Endometrial microvascular endothelial cells (primary cell): ENCODE results near the gene CEP131. TPM values are rescaled to one million over a fixed set of nuclear protein-coding genes. Genes with fewer than 3 reads are reported as not detected.

Experiments used
- in situ Hi-C: cut with HindIII; loops from 2 replicates; pipeline ENCODE4 v1.10.0; 2017; ENCODE audit warnings: low sequenced_read_pairs, low pct_unique_long_range_greater_than_20kb; ENCODE audit errors: inconsistent ontology term
- total RNA-seq: library from RNA; depleted of rRNA; stranded (reverse); fragments of >200 nt; gene quantifications from one replicate; pipeline ENCODE4 v1.2.3, GENCODE V29; 2015; ENCODE audit errors: inconsistent ontology term

Gene CEP131
- total RNA-seq, result 25.4 TPM

- in situ Hi-C loops, result no loop called here
These were observed at the start of gene CEP131 for GRCh38 chr17:81222906-81223761. TSS of gene CEP131 (minus strand) at chr17:81222965. CDS start at chr17:81220056, 2,909 bp downstream.

GRCh38 chr17:81271226-81271625 is 48.5 kb upstream of the CEP131 start:
- in situ Hi-C loops, result no loop called here

- in situ Hi-C loops, result no loop called here
These were observed 47.5 kb upstream of the CEP131 start for GRCh38 chr17:81270279-81270678.

GRCh38 chr17:81267390-81268067 is 44.8 kb upstream of the CEP131 start:
- in situ Hi-C loops, result no loop called here

GRCh38 chr17:81265576-81265975 is 42.8 kb upstream of the CEP131 start:
- in situ Hi-C loops, result no loop called here

GRCh38 chr17:81264640-81265039 is 41.9 kb upstream of the CEP131 start:
- in situ Hi-C loops, result no loop called here

- in situ Hi-C loops, result no loop called here
These were observed 40.8 kb upstream of the CEP131 start for GRCh38 chr17:81263371-81264181.

GRCh38 chr17:81261582-81262336 is 39.0 kb upstream of the CEP131 start:
- in situ Hi-C loops, result no loop called here

GRCh38 chr17:81261096-81261495 is 38.3 kb upstream of the CEP131 start:
- in situ Hi-C loops, result no loop called here

GRCh38 chr17:81260641-81261040 is 37.9 kb upstream of the CEP131 start:
- in situ Hi-C loops, result no loop called here

- in situ Hi-C loops, result no loop called here
These were observed 37.4 kb upstream of the CEP131 start for GRCh38 chr17:81260171-81260570.

- in situ Hi-C loops, result no loop called here
These were observed 36.4 kb upstream of the CEP131 start for GRCh38 chr17:81259058-81259605.

- in situ Hi-C loops, result no loop called here
These were observed 35.5 kb upstream of the CEP131 start for GRCh38 chr17:81258292-81258691.

GRCh38 chr17:81257533-81257932 is 34.8 kb upstream of the CEP131 start:
- in situ Hi-C loops, result no loop called here

GRCh38 chr17:81256616-81257015 is 33.9 kb upstream of the CEP131 start:
- in situ Hi-C loops, result no loop called here

GRCh38 chr17:81254955-81255717 is 32.4 kb upstream of the CEP131 start:
- in situ Hi-C loops, result no loop called here

GRCh38 chr17:81253358-81254131 is 30.8 kb upstream of the CEP131 start:
- in situ Hi-C loops, result no loop called here
